HCT116 (cell line): ENCODE measurements around the gene SGSM2.

Source experiments
- EZH2 ChIP-seq: fragments of 200-600 bp; sonication (generic); IDR thresholded peaks from 2 replicates; pipeline ENCODE4 v1.6.1; 2017; ENCODE audit warnings: antibody characterized with exemption, mixed run types
- JUND ChIP-seq: IDR thresholded peaks from 2 replicates; pipeline ENCODE4 v1.6.1; 2012
- YY1 ChIP-seq: IDR thresholded peaks from 2 replicates; pipeline ENCODE4 v1.6.1; 2011; ENCODE audit warnings: low read length, low read depth, moderate library complexity, mild to moderate bottlenecking; ENCODE audit not compliant: insufficient replicate concordance; ENCODE audit errors: extremely low read depth
- ZFX ChIP-seq: fragments of 450-650 bp; IDR thresholded peaks from 2 replicates; pipeline ENCODE4 v1.6.1; 2017
- TF ChIP-seq, protein P1 (sequence below), 3 experiments: fragments of 200-600 bp in 1 of 3; sonication (generic) in 1 of 3; IDR thresholded peaks in 2 of 3; conservative IDR thresholded peaks in 1 of 3; 2 replicates each; pipeline ENCODE4 v1.5.1; 2012 to 2017; ENCODE audit warnings: low read depth in 2 of 3, low read length in 2 of 3, antibody characterized with exemption in 1 of 3, borderline replicate concordance in 1 of 3, control low read depth in 1 of 3, mild to moderate bottlenecking in 1 of 3, mixed read lengths in 1 of 3, mixed run types in 1 of 3, moderate library complexity in 1 of 3; ENCODE audit not compliant: insufficient read depth in 1 of 3
- TF ChIP-seq, protein P2 (sequence below): IDR thresholded peaks from 2 replicates; pipeline ENCODE4 v1.6.1; 2012

DNA sequence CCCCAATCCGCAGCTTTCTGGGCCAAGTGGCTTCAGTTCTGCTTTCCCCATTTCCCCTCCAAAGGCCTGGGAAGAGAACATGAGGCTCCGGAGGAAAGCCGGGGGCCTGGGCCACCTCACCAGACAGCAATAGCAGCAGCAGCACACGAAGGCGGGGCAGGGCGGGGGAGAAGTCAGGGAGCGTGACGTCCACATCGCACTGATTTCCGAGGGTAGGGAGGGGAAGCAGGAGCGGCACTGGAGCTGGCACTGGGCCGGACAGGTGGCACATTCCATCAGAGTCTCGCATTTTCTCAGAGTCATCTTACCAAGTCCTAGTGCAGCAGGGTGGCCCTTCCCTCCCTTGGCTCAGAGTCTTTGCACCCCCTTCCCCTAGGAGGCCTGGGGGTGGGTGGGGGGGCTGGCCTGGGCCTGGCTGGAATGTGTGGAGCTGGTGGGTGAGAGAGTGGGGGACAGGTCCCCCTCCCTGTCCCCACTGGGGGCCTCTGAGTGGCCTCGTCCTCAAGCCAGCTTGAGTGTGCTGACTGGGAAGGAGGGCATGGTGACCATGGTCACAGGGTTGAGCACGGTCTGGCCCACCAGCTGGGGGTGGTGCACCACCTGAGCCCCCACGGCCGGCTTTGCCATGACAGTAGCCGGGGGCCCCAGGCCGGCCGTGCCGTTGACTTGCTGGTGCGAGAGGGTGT lies 49.2 kb downstream of the SGSM2 start:
- TF ChIP-seq YY1: no peak
- no peak for TF ChIP-seq EZH2
- TF ChIP-seq, protein P1, sequence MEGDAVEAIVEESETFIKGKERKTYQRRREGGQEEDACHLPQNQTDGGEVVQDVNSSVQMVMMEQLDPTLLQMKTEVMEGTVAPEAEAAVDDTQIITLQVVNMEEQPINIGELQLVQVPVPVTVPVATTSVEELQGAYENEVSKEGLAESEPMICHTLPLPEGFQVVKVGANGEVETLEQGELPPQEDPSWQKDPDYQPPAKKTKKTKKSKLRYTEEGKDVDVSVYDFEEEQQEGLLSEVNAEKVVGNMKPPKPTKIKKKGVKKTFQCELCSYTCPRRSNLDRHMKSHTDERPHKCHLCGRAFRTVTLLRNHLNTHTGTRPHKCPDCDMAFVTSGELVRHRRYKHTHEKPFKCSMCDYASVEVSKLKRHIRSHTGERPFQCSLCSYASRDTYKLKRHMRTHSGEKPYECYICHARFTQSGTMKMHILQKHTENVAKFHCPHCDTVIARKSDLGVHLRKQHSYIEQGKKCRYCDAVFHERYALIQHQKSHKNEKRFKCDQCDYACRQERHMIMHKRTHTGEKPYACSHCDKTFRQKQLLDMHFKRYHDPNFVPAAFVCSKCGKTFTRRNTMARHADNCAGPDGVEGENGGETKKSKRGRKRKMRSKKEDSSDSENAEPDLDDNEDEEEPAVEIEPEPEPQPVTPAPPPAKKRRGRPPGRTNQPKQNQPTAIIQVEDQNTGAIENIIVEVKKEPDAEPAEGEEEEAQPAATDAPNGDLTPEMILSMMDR (IDR thresholded peaks at IDR 0.05 in 2 of 3, conservative IDR thresholded peaks at IDR 0.05 in 1 of 3; ENCODE audit: borderline replicate concordance in 1 of 3, insufficient read depth in 1 of 3, low read depth in 2 of 3, low read length in 2 of 3): no peak
- TF ChIP-seq, protein P2, sequence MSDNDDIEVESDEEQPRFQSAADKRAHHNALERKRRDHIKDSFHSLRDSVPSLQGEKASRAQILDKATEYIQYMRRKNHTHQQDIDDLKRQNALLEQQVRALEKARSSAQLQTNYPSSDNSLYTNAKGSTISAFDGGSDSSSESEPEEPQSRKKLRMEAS: no peak
- TF ChIP-seq JUND: no peak
- no peak for TF ChIP-seq ZFX
